Measurements from ENCODE around the gene DNHD1. TPM values are rescaled to one million over a fixed set of nuclear protein-coding genes. Genes with fewer than 3 reads are reported as not detected.

The DNHD1 gene
- total and polyA plus RNA-seq, 2 of the 4 experiments (the other 2 are of a cell fraction), result 1.8 to 3.6 TPM

DNA sequence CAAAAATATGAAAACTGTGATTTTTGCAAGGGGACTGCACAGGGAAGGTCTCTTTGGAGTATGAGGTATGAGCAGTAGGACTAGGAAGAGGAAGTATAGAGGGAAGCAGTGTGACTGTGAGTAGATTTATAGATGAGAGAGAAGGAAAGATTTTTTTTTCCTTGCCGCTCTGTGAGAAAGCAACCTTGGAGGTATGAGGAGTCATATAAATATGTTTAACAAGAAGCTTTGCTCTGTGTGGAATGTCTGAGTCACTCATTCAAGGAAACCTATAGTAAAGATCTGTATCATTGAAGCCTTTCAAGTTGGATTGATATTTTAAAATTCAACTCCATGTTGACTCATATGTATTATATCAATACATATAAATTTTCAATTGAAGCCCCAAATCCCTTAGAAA is 26.2 kb downstream of the DNHD1 start:
- peaks cover 3% of the 10 kb centered on the region; the same call in 1 of the 2 replicates for H3K36me3 ChIP-seq (ENCODE audit: control insufficient read depth, insufficient read depth, low read length)
- TF ChIP-seq MXI1 (IDR thresholded peaks at IDR 0.05; ENCODE audit: borderline replicate concordance, low read depth, low read length) (no peak), FOS (IDR thresholded peaks at IDR 0.05; ENCODE audit: low read depth, low read length) (peak; percentile 29; the same call in 1 of the 2 replicates), MAZ (IDR thresholded peaks at IDR 0.05; ENCODE audit: borderline replicate concordance, low read depth, low read length) (no peak)
- intact Hi-C loops (cut with micrococcal nuclease) (loop anchor here (5.0 kb wide), 1 partner anchor 556 kb away; the partner anchor contains the start of gene OR56A5), dilution Hi-C loops (cut with HindIII; ENCODE audit: low sequenced_read_pairs, unreplicated experiment) (no loop called here), in situ Hi-C loops (cut with MboI; ENCODE audit: low sequenced_read_pairs) (no loop called here)
- no peak overlapping the region for H2BK15ac ChIP-seq (ENCODE audit: low read depth, low read length)
- no peaks in the 10 kb centered on the region for H3K9me3 ChIP-seq (ENCODE audit: control insufficient read depth, insufficient read depth, low read length)
- ChIA-PET CTCF (no interaction called here), POLR2A (ENCODE audit: unreplicated experiment) (interaction anchor here (0.6 kb wide), 1 partner anchor 31 kb away, joined by 3 read pairs; no protein-coding TSS in a partner anchor)
- H4K8ac ChIP-seq (ENCODE audit: low read depth in 2 of 2, low read length in 2 of 2), result no peak overlapping the region
- H2BK120ac ChIP-seq (ENCODE audit: low read depth, low read length), result no peak overlapping the region
- H3K79me1 ChIP-seq (ENCODE audit: low read depth in 1 of 2, low read length in 2 of 2), result no peaks in the 10 kb centered on the region
- H3K14ac ChIP-seq (replicated peaks; ENCODE audit: low read depth, low read length), result no peak overlapping the region
- H4K20me1 ChIP-seq (ENCODE audit: insufficient read depth, low read length), result no peaks in the 10 kb centered on the region
- no peak overlapping the region for H2AK5ac ChIP-seq (ENCODE audit: low read depth, low read length)
- no peaks in the 10 kb centered on the region for H3K27me3 ChIP-seq (ENCODE audit: control insufficient read depth, insufficient read depth, low read length)
- no peak overlapping the region for H4K91ac ChIP-seq (ENCODE audit: insufficient read depth, low read depth, low read length)
- H2BK5ac ChIP-seq (ENCODE audit: low read depth, low read length, poor library complexity, severe bottlenecking), result no peak overlapping the region
- H2BK20ac ChIP-seq (ENCODE audit: low read depth, low read length), result no peak overlapping the region
- H3K56ac ChIP-seq (ENCODE audit: extremely low read depth, insufficient read depth, low read length), result no peak overlapping the region
- ATAC-seq (ENCODE audit: low read depth) (peak; percentile 88), DNase-seq (peak; percentile 81)
- BruUV-seq (replicated peaks), result no TSS peak
- no peak overlapping the region for H4K5ac ChIP-seq (ENCODE audit: low read depth, low read length)
- no peak overlapping the region for H3K4me3 ChIP-seq (ENCODE audit: insufficient read depth, low read depth, low read length)
- no peak overlapping the region; the same call in 1 of the 2 replicates for H3K4me2 ChIP-seq (ENCODE audit: low read depth, low read length)
- H3K4ac ChIP-seq (ENCODE audit: low read depth, low read length), result no peak overlapping the region
- H3K18ac ChIP-seq (ENCODE audit: low read depth, low read length), result no peak overlapping the region
- H3K9me1 ChIP-seq (ENCODE audit: insufficient read depth, low read length), result peaks cover 6% of the 10 kb centered on the region; the same call in 1 of the 2 replicates
- no peak overlapping the region for H2AK9ac ChIP-seq (replicated peaks; ENCODE audit: low read depth, low read length, poor library complexity)
- H3K27ac ChIP-seq (ENCODE audit: insufficient read depth, low read length), result no peak overlapping the region
- no peak overlapping the region for H3K9ac ChIP-seq (ENCODE audit: low read depth, low read length)
- H2AFZ ChIP-seq (replicated peaks; ENCODE audit: low read length, poor library complexity), result no peak overlapping the region
- H3K4me1 ChIP-seq (ENCODE audit: control insufficient read depth, insufficient read depth, low read length), result 0 out of 2 replicates have a peak, but pooled peaks cover 2% of the 10 kb centered on the region
- no peak overlapping the region for H3K23ac ChIP-seq (ENCODE audit: low read depth, low read length)
- WGBS, 2 experiments (ENCODE audit: extremely low coverage in 2 of 2, insufficient read length in 1 of 2), result no CpG with 5 or more reads among the region's 1 CpG
